PFSK-1 (cell line): ENCODE data around the gene EFTUD2.

Experiments
- FOXP2 ChIP-seq: optimal IDR thresholded peaks from 2 replicates; pipeline ENCODE3; 2011; ENCODE audit warnings: borderline replicate concordance, control low read depth, inconsistent platforms; ENCODE audit not compliant: insufficient read depth; ENCODE audit errors: extremely low read length, extremely low read depth
- POLR2AphosphoS5 ChIP-seq: IDR thresholded peaks from 2 replicates; pipeline ENCODE4 v1.6.1; 2012; ENCODE audit warnings: low read depth, mild to moderate bottlenecking, control low read depth, low read length, moderate library complexity
- REST ChIP-seq, 2 experiments: IDR thresholded peaks; 2 replicates each; pipeline versions ENCODE4 v1.6.1 to v1.8.0; 2011 to 2012; ENCODE audit warnings: low read depth in 2 of 2, low read length in 2 of 2, control low read depth in 1 of 2, inconsistent platforms in 1 of 2, mild to moderate bottlenecking in 1 of 2, moderate library complexity in 1 of 2; ENCODE audit not compliant: insufficient read depth in 1 of 2
- SIN3A ChIP-seq: IDR thresholded peaks from 2 replicates; pipeline ENCODE4 v1.6.1; 2012; ENCODE audit warnings: mild to moderate bottlenecking, low read length, moderate library complexity, borderline replicate concordance; ENCODE audit not compliant: insufficient read depth
- TAF1 ChIP-seq: IDR thresholded peaks from 2 replicates; pipeline ENCODE4 v1.6.1; 2012; ENCODE audit warnings: low read length, control low read depth, borderline replicate concordance; ENCODE audit not compliant: insufficient read depth

- no peak for TF ChIP-seq POLR2AphosphoS5
- no peak for TF ChIP-seq TAF1
- no peak for TF ChIP-seq SIN3A
- TF ChIP-seq REST (IDR thresholded peaks at IDR 0.05; ENCODE audit: insufficient read depth in 1 of 2, low read depth in 2 of 2, low read length in 2 of 2): no peak
- TF ChIP-seq FOXP2: no peak
These were observed 91.5 kb downstream of the EFTUD2 start for GRCh38 chr17:44807817-44808155.
